ENCODE results near the gene PTPN9.

PTPN9 gene

DNA sequence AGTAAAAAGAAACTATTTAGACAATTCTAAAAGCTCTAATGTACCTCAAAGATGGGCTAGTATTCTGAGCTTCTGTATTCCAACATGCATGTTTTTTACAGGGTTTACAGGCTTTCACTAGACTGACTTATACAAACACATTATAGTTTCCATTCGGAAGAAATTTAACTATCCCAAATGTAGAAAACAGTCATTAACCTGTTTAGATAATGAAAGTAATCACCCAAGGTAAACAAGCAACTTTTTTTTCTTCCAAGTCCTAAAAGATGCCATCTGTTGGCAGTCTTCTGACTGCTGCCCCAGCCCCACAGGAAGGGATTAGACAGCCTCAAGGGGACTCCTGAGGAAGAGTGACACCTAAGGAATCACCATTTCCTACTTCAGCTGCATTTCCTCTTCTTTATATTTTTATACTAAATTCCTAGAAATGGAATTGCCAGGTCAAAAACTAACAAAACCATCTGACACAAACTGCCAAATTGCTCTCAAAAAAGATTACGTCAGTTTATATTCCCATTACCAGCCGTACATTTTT, 153.1 kb downstream of the PTPN9 start:
- Histone ChIP-seq H3K27ac (no peak overlapping the region), H3K4me2 (no peak overlapping the region), H3K9ac (no peak overlapping the region), H2AFZ (ENCODE audit: low read depth) (no peak overlapping the region), H3K4me1 (ENCODE audit: low read depth, poor library complexity, severe bottlenecking) (no peaks in the 10 kb centered on the region), H3K4me3 (IDR thresholded peaks at IDR 0.05; ENCODE audit: insufficient read depth, low read depth, low read length) (no peak overlapping the region), H4K20me1 (ENCODE audit: insufficient read depth) (no peaks in the 10 kb centered on the region), H3K79me2 (ENCODE audit: insufficient read depth, low read depth) (peaks cover 20% of the 10 kb centered on the region; the same call in 1 of the 2 replicates), H3K27me3 (ENCODE audit: insufficient read depth, low read depth) (no peaks in the 10 kb centered on the region), H3K36me3 (ENCODE audit: insufficient read depth) (no peaks in the 10 kb centered on the region)
- TF ChIP-seq, protein P1, sequence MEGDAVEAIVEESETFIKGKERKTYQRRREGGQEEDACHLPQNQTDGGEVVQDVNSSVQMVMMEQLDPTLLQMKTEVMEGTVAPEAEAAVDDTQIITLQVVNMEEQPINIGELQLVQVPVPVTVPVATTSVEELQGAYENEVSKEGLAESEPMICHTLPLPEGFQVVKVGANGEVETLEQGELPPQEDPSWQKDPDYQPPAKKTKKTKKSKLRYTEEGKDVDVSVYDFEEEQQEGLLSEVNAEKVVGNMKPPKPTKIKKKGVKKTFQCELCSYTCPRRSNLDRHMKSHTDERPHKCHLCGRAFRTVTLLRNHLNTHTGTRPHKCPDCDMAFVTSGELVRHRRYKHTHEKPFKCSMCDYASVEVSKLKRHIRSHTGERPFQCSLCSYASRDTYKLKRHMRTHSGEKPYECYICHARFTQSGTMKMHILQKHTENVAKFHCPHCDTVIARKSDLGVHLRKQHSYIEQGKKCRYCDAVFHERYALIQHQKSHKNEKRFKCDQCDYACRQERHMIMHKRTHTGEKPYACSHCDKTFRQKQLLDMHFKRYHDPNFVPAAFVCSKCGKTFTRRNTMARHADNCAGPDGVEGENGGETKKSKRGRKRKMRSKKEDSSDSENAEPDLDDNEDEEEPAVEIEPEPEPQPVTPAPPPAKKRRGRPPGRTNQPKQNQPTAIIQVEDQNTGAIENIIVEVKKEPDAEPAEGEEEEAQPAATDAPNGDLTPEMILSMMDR (conservative IDR thresholded peaks at IDR 0.05; ENCODE audit: low read depth, low read length) = no peak

DNA sequence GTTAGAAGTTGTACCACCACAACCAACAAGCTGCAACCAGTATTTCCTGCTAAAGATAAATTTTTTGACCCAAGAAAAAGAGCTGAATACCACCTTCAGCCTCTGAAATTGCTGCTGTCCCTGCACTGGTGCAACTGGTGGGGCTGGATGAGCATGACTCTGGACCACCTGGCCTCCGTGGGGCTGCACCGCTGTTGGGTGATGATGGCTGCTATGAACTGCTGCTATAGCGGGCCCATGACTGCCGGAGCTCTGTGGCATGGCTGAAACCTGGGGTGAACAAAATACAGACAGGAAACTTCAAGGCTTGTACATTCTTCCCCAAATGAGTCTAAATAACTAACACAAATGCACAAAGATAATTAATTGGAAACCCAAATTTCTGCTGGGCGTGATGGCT, 156.6 kb downstream of the PTPN9 start:
- H3K36me3 ChIP-seq (ENCODE audit: insufficient read depth) = peaks cover 4% of the 10 kb centered on the region; the same call in 1 of the 2 replicates
- TF ChIP-seq, protein P1 (conservative IDR thresholded peaks at IDR 0.05; ENCODE audit: low read depth, low read length) = no peak
- H3K79me2 ChIP-seq (ENCODE audit: insufficient read depth, low read depth) = peaks cover 14% of the 10 kb centered on the region; the same call in 1 of the 2 replicates
- H3K4me1 ChIP-seq (ENCODE audit: low read depth, poor library complexity, severe bottlenecking) = no peaks in the 10 kb centered on the region
- no peak overlapping the region for H3K9ac ChIP-seq
- H3K27me3 ChIP-seq (ENCODE audit: insufficient read depth, low read depth) = no peaks in the 10 kb centered on the region
- H3K4me3 ChIP-seq (IDR thresholded peaks at IDR 0.05; ENCODE audit: insufficient read depth, low read depth, low read length) = no peak overlapping the region
- no peak overlapping the region for H3K4me2 ChIP-seq
- H3K27ac ChIP-seq = no peak overlapping the region
- H2AFZ ChIP-seq (ENCODE audit: low read depth) = no peak overlapping the region
- no peaks in the 10 kb centered on the region for H4K20me1 ChIP-seq (ENCODE audit: insufficient read depth)

DNA sequence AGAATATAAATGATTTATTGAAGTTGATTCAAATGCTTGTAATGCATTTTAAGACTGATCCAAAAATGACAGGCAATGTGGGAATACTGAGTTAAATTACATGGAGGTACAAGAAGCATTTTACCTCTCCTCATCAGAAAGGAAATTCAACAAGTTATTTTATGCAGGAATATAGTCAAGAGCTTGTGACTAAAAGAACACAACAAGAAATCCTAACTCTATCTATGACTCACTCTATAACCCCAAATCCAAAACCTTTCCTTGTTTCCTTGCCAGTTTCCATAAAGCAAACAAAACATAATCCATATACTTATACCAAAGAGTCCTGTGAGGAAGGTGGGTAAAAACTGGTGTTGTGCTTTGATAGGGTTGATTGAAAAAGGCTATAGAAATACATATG, 158.4 kb downstream of the PTPN9 start:
- H3K4me2 ChIP-seq = no peak overlapping the region
- no peak overlapping the region for H2AFZ ChIP-seq (ENCODE audit: low read depth)
- no peaks in the 10 kb centered on the region for H3K27me3 ChIP-seq (ENCODE audit: insufficient read depth, low read depth)
- TF ChIP-seq, protein P1 (conservative IDR thresholded peaks at IDR 0.05; ENCODE audit: low read depth, low read length) = no peak
- H3K4me3 ChIP-seq (IDR thresholded peaks at IDR 0.05; ENCODE audit: insufficient read depth, low read depth, low read length) = no peak overlapping the region
- no peaks in the 10 kb centered on the region for H4K20me1 ChIP-seq (ENCODE audit: insufficient read depth)
- no peak overlapping the region for H3K9ac ChIP-seq
- peaks cover 4% of the 10 kb centered on the region; the same call in 1 of the 2 replicates for H3K36me3 ChIP-seq (ENCODE audit: insufficient read depth)
- peaks cover 2% of the 10 kb centered on the region; the same call in 1 of the 2 replicates for H3K79me2 ChIP-seq (ENCODE audit: insufficient read depth, low read depth)
- peaks cover 17% of the 10 kb centered on the region for H3K4me1 ChIP-seq (ENCODE audit: low read depth, poor library complexity, severe bottlenecking)
- no peak overlapping the region for H3K27ac ChIP-seq

DNA sequence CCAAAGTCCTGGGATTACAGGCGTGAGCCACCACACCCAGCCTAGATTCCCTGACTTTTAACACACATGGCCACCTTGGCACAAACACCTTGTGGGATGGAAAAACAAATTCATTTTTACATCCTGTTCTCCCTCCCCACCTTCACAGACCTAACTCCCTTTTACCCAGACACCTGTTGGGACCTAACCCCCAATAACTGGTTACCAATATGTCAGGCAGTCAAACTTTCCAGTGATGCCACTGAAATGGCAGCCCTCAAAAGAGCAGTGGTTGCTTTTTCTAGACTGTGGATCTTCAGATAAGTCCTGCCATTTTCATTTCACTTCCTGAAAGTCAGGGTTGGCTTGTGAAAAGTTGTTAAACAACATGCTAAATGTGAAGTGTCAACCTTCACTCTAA, 162.5 kb downstream of the PTPN9 start:
- no peaks in the 10 kb centered on the region for H3K27me3 ChIP-seq (ENCODE audit: insufficient read depth, low read depth)
- H3K4me3 ChIP-seq (IDR thresholded peaks at IDR 0.05; ENCODE audit: insufficient read depth, low read depth, low read length) = no peak overlapping the region
- H2AFZ ChIP-seq (ENCODE audit: low read depth) = no peak overlapping the region
- H3K4me2 ChIP-seq = no peak overlapping the region; the same call in 1 of the 2 replicates
- peaks cover 4% of the 10 kb centered on the region; the same call in 1 of the 2 replicates for H3K36me3 ChIP-seq (ENCODE audit: insufficient read depth)
- H4K20me1 ChIP-seq (ENCODE audit: insufficient read depth) = no peaks in the 10 kb centered on the region
- no peak overlapping the region for H3K27ac ChIP-seq
- peaks cover 20% of the 10 kb centered on the region for H3K4me1 ChIP-seq (ENCODE audit: low read depth, poor library complexity, severe bottlenecking)
- no peak overlapping the region for H3K9ac ChIP-seq
- TF ChIP-seq, protein P1 (conservative IDR thresholded peaks at IDR 0.05; ENCODE audit: low read depth, low read length) = no peak
- H3K79me2 ChIP-seq (ENCODE audit: insufficient read depth, low read depth) = no peaks in the 10 kb centered on the region
